Measurements from ENCODE around the gene PLS3.

The PLS3 gene

DNA sequence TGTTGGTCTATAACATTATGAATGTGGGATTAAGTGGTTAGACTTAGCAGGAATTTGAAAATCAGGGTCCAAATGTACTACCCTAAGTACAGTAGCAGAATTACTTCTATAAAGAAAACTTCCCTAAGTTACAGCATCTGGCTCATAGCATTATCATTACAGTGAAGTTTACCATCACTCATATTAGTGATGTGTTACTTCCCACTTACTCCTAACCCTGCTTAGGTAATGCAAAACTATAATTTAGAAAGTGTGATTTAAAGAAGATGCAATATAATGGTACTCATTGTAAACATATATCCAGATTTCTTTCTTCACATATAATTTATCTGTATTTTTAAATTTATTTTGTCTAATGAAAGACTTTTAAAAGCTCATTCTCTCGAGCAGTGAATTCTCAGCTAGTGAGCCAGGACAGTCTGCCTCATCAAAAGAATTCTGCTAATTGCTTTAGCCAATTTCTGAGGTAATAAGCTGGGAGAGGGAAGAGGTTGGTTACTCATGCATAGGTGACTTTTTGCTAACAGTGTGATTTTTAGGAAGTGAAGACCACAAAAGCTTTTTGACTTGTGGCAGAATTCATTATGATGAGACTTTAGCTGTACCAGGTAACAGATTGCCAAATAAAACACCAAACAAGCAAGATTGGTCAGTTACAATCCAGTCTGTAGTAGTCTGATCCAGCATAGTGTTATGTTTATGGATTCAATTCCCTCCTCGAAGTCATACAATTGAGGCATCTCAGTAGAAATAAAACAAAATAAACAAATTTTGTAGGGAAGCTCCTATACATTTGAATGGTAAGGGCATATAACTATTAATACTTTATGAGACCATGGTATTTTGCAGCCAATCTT, 21.0 kb downstream of the PLS3 start:
- H3K27me3 Mint-ChIP-seq (ENCODE audit: low read depth, poor library complexity): no peaks in the 10 kb centered on the region

DNA sequence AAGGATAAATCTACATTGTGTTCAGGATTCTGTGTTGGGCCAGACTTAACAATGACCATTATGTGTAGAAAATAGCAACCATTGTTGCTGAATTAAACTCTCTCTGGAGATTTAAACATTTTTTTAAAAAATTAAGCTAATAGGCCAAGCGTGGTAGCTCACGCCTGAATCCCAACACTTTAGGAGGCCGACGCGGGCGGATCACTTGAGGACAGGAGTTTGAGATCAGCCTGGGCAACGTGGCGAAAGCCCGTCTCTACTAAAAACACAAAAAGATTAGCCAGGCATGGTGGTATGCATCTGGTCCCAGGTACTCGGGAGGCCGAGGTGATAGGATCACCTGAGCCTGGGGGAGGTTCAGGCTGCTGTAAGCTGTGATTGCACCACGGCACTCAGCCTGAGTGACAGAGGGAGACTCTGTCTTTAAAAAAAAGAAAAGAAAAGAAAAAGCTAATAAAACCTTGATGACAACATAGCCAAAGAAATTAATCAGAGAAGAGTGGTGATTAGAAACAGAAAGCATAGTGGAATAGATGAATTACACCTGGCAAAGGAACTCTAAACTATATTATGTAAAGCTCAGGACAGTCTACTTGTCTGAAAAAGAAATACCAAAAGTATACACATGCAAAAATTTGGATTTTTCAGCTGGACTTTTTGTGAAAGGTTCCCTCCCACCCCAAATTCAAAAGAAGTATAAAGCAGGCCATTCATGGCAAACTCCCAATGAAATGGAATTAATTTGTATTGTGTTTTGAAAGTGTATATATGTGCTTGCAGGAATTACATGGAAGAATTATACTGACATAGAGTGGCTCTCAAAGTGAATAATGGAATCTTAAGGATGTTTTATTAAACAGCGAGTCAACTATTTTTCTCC, 21.9 kb downstream of the PLS3 start:
- peaks cover 36% of the 10 kb centered on the region for H3K4me1 Mint-ChIP-seq
- peaks cover 27% of the 10 kb centered on the region for H3K36me3 Mint-ChIP-seq (ENCODE audit: low read depth)
- H3K9me3 Mint-ChIP-seq: peaks cover 19% of the 10 kb centered on the region
- H3K27ac Mint-ChIP-seq: peak overlapping the region; percentile 93
- peak overlapping the region; percentile 34 for H3K4me3 Mint-ChIP-seq
- TF ChIP-seq, protein P1, sequence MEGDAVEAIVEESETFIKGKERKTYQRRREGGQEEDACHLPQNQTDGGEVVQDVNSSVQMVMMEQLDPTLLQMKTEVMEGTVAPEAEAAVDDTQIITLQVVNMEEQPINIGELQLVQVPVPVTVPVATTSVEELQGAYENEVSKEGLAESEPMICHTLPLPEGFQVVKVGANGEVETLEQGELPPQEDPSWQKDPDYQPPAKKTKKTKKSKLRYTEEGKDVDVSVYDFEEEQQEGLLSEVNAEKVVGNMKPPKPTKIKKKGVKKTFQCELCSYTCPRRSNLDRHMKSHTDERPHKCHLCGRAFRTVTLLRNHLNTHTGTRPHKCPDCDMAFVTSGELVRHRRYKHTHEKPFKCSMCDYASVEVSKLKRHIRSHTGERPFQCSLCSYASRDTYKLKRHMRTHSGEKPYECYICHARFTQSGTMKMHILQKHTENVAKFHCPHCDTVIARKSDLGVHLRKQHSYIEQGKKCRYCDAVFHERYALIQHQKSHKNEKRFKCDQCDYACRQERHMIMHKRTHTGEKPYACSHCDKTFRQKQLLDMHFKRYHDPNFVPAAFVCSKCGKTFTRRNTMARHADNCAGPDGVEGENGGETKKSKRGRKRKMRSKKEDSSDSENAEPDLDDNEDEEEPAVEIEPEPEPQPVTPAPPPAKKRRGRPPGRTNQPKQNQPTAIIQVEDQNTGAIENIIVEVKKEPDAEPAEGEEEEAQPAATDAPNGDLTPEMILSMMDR (IDR thresholded peaks at IDR 0.05): no peak
- peak; percentile 6 for DNase-seq
- no peaks in the 10 kb centered on the region for H3K27me3 Mint-ChIP-seq (ENCODE audit: low read depth, poor library complexity)

More for the DNA sequence above, 21.0 kb downstream of the PLS3 start:
- Mint-ChIP-seq H3K9me3 (peaks cover 22% of the 10 kb centered on the region), H3K4me1 (peaks cover 36% of the 10 kb centered on the region), H3K27ac (peak overlapping the region; percentile 89), H3K36me3 (ENCODE audit: low read depth) (peaks cover 36% of the 10 kb centered on the region), H3K4me3 (no peak overlapping the region)
- DNase-seq: no peak
- TF ChIP-seq, protein P1 (IDR thresholded peaks at IDR 0.05): no peak

DNA sequence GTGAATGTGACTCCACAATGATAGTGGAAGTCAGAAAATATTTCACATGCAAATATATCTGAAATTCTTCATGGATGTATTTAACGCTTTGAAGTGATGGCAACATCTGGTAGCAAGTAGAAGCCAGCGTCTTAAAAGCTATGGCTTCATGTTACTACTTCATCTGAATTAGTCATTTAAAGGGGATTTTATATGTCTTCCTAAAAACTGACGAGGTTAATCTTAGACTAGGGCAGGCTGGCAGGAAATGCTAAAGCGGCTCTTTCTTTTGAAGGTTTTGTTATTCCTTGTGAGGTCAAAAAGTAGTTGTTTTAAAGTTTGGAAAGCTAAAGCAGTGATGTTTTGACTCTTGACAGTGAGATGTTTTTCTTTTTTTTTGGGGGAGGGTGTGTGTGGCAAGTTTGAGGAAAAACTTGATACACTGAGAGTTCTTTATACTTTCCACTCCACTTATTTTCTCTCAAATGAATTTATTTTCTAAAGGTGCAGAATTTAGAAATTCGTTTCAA, 22.6 kb downstream of the PLS3 start:
- Mint-ChIP-seq H3K36me3 (ENCODE audit: low read depth) (peaks cover 21% of the 10 kb centered on the region), H3K27ac (peak overlapping the region; percentile 93), H3K4me3 (peak overlapping the region; percentile 34), H3K27me3 (ENCODE audit: low read depth, poor library complexity) (no peaks in the 10 kb centered on the region), H3K9me3 (peaks cover 13% of the 10 kb centered on the region), H3K4me1 (peaks cover 36% of the 10 kb centered on the region)
- DNase-seq: no peak
- TF ChIP-seq, protein P1 (IDR thresholded peaks at IDR 0.05): no peak

DNA sequence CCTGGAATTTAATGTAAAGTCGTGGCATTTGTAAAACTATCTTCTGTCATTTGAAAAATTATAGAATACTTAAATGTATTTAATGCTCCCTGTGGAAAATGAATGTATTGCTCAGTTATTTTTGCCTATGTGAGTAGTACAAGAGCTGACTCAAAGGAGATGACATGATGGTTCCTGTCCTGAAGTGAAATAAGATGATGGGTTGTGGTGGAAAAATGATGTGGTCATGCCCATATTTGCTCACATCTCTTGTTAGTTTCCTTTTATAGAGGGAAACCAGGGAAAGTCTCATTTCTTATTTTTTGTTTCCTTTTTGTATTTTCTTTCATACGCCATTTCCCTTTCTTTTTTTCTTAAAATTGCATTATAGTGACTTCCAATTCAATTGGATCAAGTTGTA, 23.7 kb downstream of the PLS3 start:
- Mint-ChIP-seq H3K36me3 (ENCODE audit: low read depth) (peaks cover 16% of the 10 kb centered on the region), H3K4me3 (no peak overlapping the region), H3K9me3 (peaks cover 7% of the 10 kb centered on the region), H3K4me1 (peaks cover 36% of the 10 kb centered on the region), H3K27me3 (ENCODE audit: low read depth, poor library complexity) (no peaks in the 10 kb centered on the region), H3K27ac (no peak overlapping the region)
- TF ChIP-seq, protein P1 (IDR thresholded peaks at IDR 0.05): no peak
- no peak for DNase-seq

DNA sequence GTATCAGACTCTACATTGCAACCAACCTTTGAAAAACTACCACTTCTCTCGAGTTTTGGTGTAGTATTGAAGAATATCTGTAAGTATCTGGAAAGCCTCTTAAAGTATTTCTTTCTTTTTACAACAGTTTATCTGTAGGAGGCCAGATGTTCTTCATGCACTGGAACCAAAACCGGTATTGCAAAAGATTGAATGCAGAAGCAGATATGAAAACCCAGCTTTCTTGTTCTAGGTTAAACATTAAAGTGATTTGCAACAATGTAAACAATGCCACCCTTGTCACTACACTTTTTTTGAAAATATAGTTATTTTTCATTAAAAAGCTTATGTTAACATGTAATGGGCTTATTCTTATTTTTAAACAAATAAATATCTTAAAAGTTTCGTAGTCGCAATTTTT, 27.2 kb downstream of the PLS3 start:
- TF ChIP-seq, protein P1 (IDR thresholded peaks at IDR 0.05): no peak

More for the DNA sequence above, 27.2 kb downstream of the PLS3 start:
- Mint-ChIP-seq H3K4me3 (no peak overlapping the region), H3K4me1 (peaks cover 25% of the 10 kb centered on the region), H3K9me3 (no peaks in the 10 kb centered on the region), H3K36me3 (ENCODE audit: low read depth) (peaks cover 14% of the 10 kb centered on the region), H3K27ac (no peak overlapping the region), H3K27me3 (ENCODE audit: low read depth, poor library complexity) (no peaks in the 10 kb centered on the region)
- no peak for DNase-seq

Data from nephron progenitor cell (in vitro differentiated cells).